Measurements from ENCODE around the gene COL21A1.

Gene COL21A1

GRCh38 chr6:56187686-56188085, 59.7 kb downstream of the COL21A1 start:
- no peak for DNase-seq (ENCODE audit: low spot score)

GRCh38 chr6:56176741-56177140, 70.6 kb downstream of the COL21A1 start:
- no peak for DNase-seq (ENCODE audit: low spot score)

GRCh38 chr6:56173228-56173627, 74.2 kb downstream of the COL21A1 start:
- DNase-seq (ENCODE audit: low spot score): no peak

- no peak for DNase-seq (ENCODE audit: low spot score)
These were observed 75.2 kb downstream of the COL21A1 start for GRCh38 chr6:56172144-56172543.

- DNase-seq (ENCODE audit: low spot score): no peak
These were observed 78.0 kb downstream of the COL21A1 start for GRCh38 chr6:56169366-56169765.

- no peak for DNase-seq (ENCODE audit: low spot score)
These were observed 78.8 kb downstream of the COL21A1 start for GRCh38 chr6:56168596-56168995.

- DNase-seq (ENCODE audit: low spot score): no peak
These were observed 85.3 kb downstream of the COL21A1 start for GRCh38 chr6:56162081-56162480.

GRCh38 chr6:56160489-56160888, 86.9 kb downstream of the COL21A1 start:
- DNase-seq (ENCODE audit: low spot score): no peak

GRCh38 chr6:56158571-56158970, 88.8 kb downstream of the COL21A1 start:
- DNase-seq (ENCODE audit: low spot score): no peak

- no peak for DNase-seq (ENCODE audit: low spot score)
These were observed 90.7 kb downstream of the COL21A1 start for GRCh38 chr6:56156643-56157042.

GRCh38 chr6:56155634-56156141, 91.7 kb downstream of the COL21A1 start:
- no peak for DNase-seq (ENCODE audit: low spot score)

- DNase-seq (ENCODE audit: low spot score): no peak
These were observed 93.3 kb downstream of the COL21A1 start for GRCh38 chr6:56154076-56154475.

- DNase-seq (ENCODE audit: low spot score): no peak
These were observed 94.8 kb downstream of the COL21A1 start for GRCh38 chr6:56152611-56153010.

GRCh38 chr6:56151609-56152224, 95.7 kb downstream of the COL21A1 start:
- no peak for DNase-seq (ENCODE audit: low spot score)

GRCh38 chr6:56148488-56149186, 98.7 kb downstream of the COL21A1 start:
- no peak for DNase-seq (ENCODE audit: low spot score)

- no peak for DNase-seq (ENCODE audit: low spot score)
These were observed 99.6 kb downstream of the COL21A1 start for GRCh38 chr6:56147766-56148165.

- DNase-seq (ENCODE audit: low spot score): no peak
These were observed 101.3 kb downstream of the COL21A1 start for GRCh38 chr6:56146086-56146485.

GRCh38 chr6:56145616-56146015, 101.8 kb downstream of the COL21A1 start:
- no peak for DNase-seq (ENCODE audit: low spot score)

GRCh38 chr6:56144538-56145324, 102.6 kb downstream of the COL21A1 start:
- no peak for DNase-seq (ENCODE audit: low spot score)

- no peak for DNase-seq (ENCODE audit: low spot score)
These were observed 103.6 kb downstream of the COL21A1 start for GRCh38 chr6:56143796-56144195.

- no peak for DNase-seq (ENCODE audit: low spot score)
These were observed 107.3 kb downstream of the COL21A1 start for GRCh38 chr6:56140090-56140489.

GRCh38 chr6:56115715-56116114, 131.7 kb downstream of the COL21A1 start:
- DNase-seq (ENCODE audit: low spot score): no peak

GRCh38 chr6:56109149-56109548, 138.2 kb downstream of the COL21A1 start:
- DNase-seq (ENCODE audit: low spot score): no peak

All from CD4-positive, alpha-beta T cell treated with Interleukin-6 at 100 ng/mL for 8 hours (primary cell).